ENCODE data around the gene FAP.

FAP gene

GRCh38 chr2:162148956-162149355 lies 94.3 kb downstream of the FAP start:
- TF ChIP-seq, protein P1, sequence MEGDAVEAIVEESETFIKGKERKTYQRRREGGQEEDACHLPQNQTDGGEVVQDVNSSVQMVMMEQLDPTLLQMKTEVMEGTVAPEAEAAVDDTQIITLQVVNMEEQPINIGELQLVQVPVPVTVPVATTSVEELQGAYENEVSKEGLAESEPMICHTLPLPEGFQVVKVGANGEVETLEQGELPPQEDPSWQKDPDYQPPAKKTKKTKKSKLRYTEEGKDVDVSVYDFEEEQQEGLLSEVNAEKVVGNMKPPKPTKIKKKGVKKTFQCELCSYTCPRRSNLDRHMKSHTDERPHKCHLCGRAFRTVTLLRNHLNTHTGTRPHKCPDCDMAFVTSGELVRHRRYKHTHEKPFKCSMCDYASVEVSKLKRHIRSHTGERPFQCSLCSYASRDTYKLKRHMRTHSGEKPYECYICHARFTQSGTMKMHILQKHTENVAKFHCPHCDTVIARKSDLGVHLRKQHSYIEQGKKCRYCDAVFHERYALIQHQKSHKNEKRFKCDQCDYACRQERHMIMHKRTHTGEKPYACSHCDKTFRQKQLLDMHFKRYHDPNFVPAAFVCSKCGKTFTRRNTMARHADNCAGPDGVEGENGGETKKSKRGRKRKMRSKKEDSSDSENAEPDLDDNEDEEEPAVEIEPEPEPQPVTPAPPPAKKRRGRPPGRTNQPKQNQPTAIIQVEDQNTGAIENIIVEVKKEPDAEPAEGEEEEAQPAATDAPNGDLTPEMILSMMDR (IDR thresholded peaks at IDR 0.05) = no peak
- no peak for TF ChIP-seq ZFX (IDR thresholded peaks at IDR 0.05; ENCODE audit: borderline replicate concordance)
- no peak overlapping the region for H3K27ac ChIP-seq

- TF ChIP-seq, protein P1 (IDR thresholded peaks at IDR 0.05) = no peak
- TF ChIP-seq ZFX (IDR thresholded peaks at IDR 0.05; ENCODE audit: borderline replicate concordance) = no peak
- no peak overlapping the region for H3K27ac ChIP-seq
These were observed 99.3 kb downstream of the FAP start for GRCh38 chr2:162143969-162144368.

DNA sequence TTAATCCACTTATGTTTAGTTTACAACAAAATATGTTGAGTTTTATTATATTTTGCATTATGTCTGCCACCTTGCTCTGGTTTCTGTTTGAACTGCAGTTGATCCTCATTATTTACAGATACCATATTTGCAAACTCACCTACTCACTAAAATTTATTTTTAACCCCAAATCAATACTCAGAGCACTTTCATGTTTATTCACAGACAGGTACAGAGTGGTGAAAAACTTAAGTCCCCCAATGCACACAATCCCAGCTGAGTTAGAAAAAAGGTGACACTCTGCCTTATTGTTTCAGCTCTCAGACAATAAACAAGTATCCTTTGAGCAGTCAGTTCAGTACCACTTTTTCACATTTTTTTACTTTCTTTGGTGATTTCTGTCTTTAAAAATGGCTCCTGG lies 104.9 kb downstream of the FAP start:
- H3K27ac ChIP-seq = no peak overlapping the region
- TF ChIP-seq ZFX (IDR thresholded peaks at IDR 0.05; ENCODE audit: borderline replicate concordance) = no peak
- TF ChIP-seq, protein P1 (IDR thresholded peaks at IDR 0.05) = no peak

GRCh38 chr2:162127422-162127821 lies 115.8 kb downstream of the FAP start:
- H3K27ac ChIP-seq = no peak overlapping the region
- TF ChIP-seq ZFX (IDR thresholded peaks at IDR 0.05; ENCODE audit: borderline replicate concordance) = no peak
- TF ChIP-seq, protein P1 (IDR thresholded peaks at IDR 0.05) = no peak

DNA sequence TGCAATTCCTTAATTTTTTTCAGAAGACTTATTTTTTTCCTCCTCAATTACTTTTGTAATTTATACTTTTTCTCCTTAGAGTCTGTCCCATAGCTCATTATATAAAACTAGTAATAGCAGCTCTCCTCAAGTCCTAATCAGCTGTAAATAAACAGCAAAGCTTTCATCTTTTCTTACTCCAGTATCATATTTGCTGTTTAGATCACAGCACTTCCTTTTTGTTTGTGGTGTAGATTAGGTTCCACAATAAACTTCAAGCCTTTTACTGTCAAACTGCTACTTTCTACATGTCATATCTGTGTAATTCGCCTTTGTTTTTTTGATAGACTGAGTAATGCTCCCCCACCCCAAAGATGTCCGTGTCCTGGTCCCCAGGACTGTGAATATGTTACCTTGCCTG lies 116.7 kb downstream of the FAP start:
- H3K27ac ChIP-seq = no peak overlapping the region
- TF ChIP-seq, protein P1 (IDR thresholded peaks at IDR 0.05) = no peak
- no peak for TF ChIP-seq ZFX (IDR thresholded peaks at IDR 0.05; ENCODE audit: borderline replicate concordance)

DNA sequence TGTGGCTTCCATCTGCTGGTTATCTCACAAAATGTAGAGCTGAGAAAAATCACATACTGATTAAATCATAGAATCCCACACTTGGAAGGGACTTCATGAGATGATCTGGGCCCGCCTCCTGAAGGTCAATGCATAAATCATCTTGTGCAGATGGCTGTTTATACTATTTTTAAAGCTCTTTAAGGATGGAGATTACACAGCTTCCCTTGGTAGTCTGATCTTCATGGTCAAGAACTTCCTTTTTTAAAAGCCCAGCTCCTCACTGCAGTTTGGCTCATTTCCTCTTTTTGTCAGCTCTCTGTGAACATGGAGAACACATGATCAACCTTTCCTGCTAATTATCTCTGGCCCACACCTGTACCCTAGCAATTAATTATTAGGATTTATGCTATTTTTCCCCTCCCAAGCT lies 117.1 kb downstream of the FAP start:
- no peak overlapping the region for H3K27ac ChIP-seq
- no peak for TF ChIP-seq ZFX (IDR thresholded peaks at IDR 0.05; ENCODE audit: borderline replicate concordance)
- TF ChIP-seq, protein P1 (IDR thresholded peaks at IDR 0.05) = no peak

DNA sequence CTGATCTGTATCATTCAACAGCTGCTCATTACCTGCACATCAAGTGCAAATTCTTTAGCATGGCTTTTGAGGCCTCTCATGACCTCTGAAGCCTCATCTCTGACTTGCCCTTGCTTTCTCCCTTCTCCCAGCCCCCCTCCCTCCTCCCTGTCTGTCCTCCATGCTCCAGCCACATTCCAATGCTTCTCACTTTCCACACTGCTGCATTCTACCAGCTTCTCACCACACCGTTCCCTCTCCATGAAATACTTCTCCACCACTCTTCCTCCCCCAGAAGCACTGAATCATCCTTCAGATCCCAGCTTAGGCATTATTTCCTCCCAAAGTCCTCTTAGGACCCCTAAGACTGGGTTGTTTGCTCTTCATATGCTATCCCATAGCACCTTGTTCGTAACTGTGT lies 118.1 kb downstream of the FAP start:
- H3K27ac ChIP-seq = no peak overlapping the region
- TF ChIP-seq, protein P1 (IDR thresholded peaks at IDR 0.05) = no peak
- no peak for TF ChIP-seq ZFX (IDR thresholded peaks at IDR 0.05; ENCODE audit: borderline replicate concordance)
